Stimulated activated CD8-positive, alpha-beta memory T cell treated with anti-CD3 and anti-CD28 coated beads, Interleukin-4, amount 100 ng/mL, for 1 hour (primary cell): ENCODE results near the gene PEAK1.
"Not testable (repeated sequence)": the region's sequence is repeated elsewhere in the genome, so short reads cannot be mapped to it uniquely, and the experiment has no call there.

ENCODE experiments used
- DNase-seq, 2 donors: peaks; one replicate each; pipeline ENCODE4 v3.0.0-alpha.2; 2020; ENCODE audit warnings: low read depth in 2 of 2, low spot score in 1 of 2

Gene PEAK1

DNA sequence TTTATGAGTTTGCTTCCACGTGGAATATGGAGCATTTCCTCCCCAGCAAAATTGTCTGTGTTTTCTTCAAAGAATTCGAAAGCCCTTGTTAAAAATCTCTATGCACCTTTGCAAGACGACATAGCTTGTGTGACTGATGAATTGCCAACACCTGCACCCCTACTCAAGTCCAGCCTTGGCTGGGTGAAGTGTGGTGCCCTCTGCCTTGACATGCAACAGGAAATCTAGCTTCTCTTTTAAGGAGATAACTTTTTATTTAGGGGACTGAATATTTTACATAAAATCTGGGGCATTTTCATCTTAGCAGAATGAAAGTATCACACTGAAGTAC lies 1.4 kb upstream of the PEAK1 start:
- no peak for DNase-seq

- peak in 1 of 2 donors; percentile 5 for DNase-seq
Measured at GRCh38 chr15:77420610-77421369, 886 bp upstream of the PEAK1 start, which contains the start of gene HMG20A. TSS of gene HMG20A (plus strand) at chr15:77420888. CDS start at chr15:77458408, 37,520 bp downstream.

GRCh38 chr15:77418966-77419835 lies 703 bp downstream of the PEAK1 start:
- DNase-seq, result peak in 1 of 2 donors; percentile 2

GRCh38 chr15:77418391-77418965 lies 1.4 kb downstream of the PEAK1 start:
- DNase-seq, result no peak

DNA sequence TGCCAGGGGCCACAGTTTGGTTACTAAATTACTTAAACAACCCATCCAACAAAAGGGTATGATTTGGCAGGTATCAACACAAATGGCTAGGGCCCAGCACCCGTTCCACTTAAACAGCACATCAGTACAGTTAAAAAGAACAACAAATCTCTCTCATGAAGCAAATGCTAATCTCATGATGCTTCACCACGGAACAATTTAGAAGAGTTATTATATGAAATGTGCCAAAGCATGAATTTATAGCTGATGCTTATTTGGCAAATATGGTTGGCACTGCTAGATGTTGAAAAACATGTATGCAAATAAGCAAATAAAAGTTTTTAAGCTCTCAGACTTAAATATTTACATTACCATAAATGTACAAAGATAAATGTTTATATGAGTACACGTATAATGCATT lies 2.3 kb downstream of the PEAK1 start:
- no peak for DNase-seq

DNA sequence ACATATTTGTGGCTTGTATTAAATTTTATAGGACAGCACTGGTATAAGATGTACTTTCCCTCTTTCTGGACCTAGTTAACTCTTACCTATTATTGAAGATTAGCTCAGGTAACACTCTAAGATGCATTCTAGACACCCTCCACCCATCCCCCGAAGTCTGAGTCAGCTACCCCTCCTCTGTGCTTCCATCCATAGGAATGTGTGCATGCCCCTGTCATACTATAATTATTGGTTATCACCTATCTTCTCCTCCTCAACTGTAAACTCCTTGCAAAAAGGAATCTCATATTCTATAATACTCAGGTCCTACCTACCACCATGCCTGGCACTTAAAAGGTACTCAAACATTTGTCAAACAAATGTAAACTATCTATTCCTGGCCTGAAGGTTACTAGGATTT lies 3.0 kb downstream of the PEAK1 start:
- no peak for DNase-seq

GRCh38 chr15:77416148-77416455 lies 3.8 kb downstream of the PEAK1 start:
- no peak for DNase-seq

- no peak for DNase-seq
Measured at GRCh38 chr15:77415450-77416147, 4.3 kb downstream of the PEAK1 start.

DNA sequence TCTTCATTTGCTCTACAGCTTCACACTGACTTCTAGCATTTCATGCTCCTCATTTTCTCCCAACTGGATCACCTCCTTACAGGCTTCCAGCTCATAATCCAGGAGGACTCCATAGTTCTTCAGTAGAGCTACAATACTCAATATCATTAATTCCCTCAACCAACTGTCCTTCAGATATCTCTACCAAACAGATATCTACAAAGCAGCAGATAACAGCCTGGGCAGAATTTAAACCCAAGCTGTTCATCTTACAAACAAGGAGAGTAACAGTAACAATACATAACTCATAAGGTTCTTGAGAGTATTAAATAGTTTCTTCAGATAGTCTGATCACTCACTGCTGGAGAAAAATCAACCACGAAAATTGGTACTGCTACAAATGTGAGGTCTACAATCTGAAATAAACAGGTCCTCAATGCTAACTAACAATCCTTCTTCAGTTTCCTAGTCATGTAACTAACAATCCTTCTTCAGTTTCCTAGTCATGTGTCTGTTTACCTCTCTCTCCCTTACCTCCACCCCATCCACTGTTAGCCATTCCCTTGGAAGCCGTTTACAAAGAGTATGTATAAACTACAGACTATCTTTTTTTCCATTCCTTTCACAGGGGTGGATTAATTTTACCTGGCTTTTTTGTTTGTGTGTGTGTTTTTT lies 5.0 kb downstream of the PEAK1 start:
- no peak for DNase-seq

- DNase-seq, result no peak
Measured at GRCh38 chr15:77413699-77414349, 6.1 kb downstream of the PEAK1 start.

GRCh38 chr15:77412972-77413698 lies 6.8 kb downstream of the PEAK1 start:
- no peak for DNase-seq

- no peak for DNase-seq
Measured at GRCh38 chr15:77411619-77411976, 8.3 kb downstream of the PEAK1 start.

GRCh38 chr15:77410701-77411618 lies 8.9 kb downstream of the PEAK1 start:
- DNase-seq, result no peak

GRCh38 chr15:77410157-77410500 lies 9.8 kb downstream of the PEAK1 start:
- DNase-seq, result not testable (repeated sequence)

DNA sequence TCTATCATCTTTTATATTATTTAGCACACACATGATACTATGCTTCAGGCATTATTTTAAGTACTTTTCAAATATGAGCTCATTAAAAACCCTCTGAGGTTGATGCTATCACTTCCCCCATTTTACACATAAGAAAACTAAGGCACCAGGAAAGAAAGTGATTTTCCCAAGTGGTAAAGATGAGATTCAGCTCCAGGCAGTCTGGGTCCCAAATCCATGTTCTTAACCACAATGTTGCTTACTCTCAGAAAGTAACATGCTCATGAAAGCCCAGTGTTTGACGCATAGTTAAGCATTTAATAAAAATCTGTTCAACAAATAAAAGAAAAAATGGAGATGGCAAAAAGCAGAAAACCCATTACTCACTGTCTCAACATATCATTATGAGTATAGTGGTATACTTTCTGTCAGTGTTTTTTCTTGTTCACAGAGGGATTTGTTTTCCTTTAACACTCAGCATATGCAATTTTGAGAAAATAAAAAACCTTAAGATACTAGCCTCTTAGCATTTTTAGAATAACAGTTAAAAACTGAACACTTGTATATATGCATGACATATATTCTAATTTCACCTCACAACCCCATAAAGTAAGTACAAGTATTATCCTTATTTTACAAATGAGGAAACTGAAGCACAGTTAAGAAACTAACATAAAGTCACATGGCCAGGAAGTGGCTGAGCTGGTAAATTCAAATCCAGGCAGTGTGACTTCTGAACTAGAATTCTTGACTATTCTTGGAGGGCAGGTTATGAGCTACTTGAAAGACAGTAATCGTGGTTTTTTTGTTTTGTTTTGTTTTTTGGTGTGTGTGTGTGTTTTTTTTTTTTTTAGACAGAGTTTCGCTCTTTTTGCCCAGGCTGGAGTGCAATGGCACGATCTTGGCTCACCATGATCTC lies 10.4 kb downstream of the PEAK1 start:
- no peak for DNase-seq

GRCh38 chr15:77406846-77407245 lies 13.1 kb downstream of the PEAK1 start:
- no peak for DNase-seq

- not testable (repeated sequence) for DNase-seq
Measured at GRCh38 chr15:77406173-77406759, 13.6 kb downstream of the PEAK1 start.
